ENCODE measurements around the gene PDE8A.

PDE8A gene

DNA sequence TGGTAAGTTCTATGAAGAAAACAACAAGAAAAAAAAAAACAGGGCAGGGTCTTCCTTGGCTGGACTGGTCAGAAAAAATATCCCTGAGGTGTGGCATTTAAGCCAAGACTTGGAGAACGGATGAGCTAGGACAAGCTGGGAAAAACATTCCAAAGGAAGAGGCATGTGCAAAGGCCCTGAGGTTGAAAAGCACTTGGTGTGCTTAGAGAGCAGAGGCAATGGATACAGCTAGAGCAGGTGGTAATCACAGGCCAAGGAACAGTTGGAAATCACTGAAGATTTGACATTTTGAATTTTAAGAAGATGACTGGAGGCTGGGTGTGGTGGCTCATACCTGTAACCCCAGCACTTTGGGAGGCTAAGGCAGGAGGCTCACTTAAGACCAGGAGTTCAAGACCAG is 42.9 kb upstream of the PDE8A start:
- H3K27me3 ChIP-seq (ENCODE audit: low read length) = no peaks in the 10 kb centered on the region
- H3K36me3 ChIP-seq (ENCODE audit: low read length) = no peaks in the 10 kb centered on the region
- no peaks in the 10 kb centered on the region for H3F3A ChIP-seq (ENCODE audit: insufficient read depth)

DNA sequence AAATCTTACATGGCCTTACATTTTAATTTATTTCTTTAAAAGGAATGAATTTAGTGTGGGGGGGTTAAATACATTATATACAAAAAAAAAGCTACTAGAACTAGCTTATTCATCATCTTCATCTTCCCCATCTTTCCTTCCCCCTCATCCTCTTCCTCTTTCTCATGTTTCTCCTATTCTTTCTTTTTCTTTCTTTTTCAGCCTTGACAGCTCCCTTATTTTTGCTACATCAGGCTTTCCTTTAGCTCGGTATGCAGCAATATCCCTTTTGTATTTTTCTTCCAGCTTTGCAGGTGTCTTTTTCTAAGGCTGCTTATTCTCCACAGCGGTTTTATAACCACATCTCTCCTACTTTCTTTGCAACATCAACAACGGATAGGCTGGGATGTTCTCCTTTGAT is 41.3 kb upstream of the PDE8A start:
- H3K9me3 ChIP-seq (ENCODE audit: insufficient read depth, low read length) = no peaks in the 10 kb centered on the region
- no peak overlapping the region for H3K4me2 ChIP-seq (ENCODE audit: low read depth, low read length, poor library complexity, severe bottlenecking)
- no peaks in the 10 kb centered on the region for H3K36me3 ChIP-seq (ENCODE audit: low read length)
- H2AFZ ChIP-seq (ENCODE audit: low read depth, low read length, severe bottlenecking) = no peak overlapping the region
- H3K27ac ChIP-seq (ENCODE audit: low read depth, low read length) = no peak overlapping the region
- H3K9me2 ChIP-seq (replicated peaks; ENCODE audit: insufficient read depth, low read length) = no peaks in the 10 kb centered on the region
- H3K4me3 ChIP-seq (ENCODE audit: insufficient read depth, low read length, poor library complexity, severe bottlenecking) = no peak overlapping the region
- no peak overlapping the region for H3K9ac ChIP-seq (ENCODE audit: low read length)
- no peak for TF ChIP-seq EZH2phosphoT487 (conservative IDR thresholded peaks at IDR 0.05; ENCODE audit: low read length)
- TF ChIP-seq, protein P1, sequence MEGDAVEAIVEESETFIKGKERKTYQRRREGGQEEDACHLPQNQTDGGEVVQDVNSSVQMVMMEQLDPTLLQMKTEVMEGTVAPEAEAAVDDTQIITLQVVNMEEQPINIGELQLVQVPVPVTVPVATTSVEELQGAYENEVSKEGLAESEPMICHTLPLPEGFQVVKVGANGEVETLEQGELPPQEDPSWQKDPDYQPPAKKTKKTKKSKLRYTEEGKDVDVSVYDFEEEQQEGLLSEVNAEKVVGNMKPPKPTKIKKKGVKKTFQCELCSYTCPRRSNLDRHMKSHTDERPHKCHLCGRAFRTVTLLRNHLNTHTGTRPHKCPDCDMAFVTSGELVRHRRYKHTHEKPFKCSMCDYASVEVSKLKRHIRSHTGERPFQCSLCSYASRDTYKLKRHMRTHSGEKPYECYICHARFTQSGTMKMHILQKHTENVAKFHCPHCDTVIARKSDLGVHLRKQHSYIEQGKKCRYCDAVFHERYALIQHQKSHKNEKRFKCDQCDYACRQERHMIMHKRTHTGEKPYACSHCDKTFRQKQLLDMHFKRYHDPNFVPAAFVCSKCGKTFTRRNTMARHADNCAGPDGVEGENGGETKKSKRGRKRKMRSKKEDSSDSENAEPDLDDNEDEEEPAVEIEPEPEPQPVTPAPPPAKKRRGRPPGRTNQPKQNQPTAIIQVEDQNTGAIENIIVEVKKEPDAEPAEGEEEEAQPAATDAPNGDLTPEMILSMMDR (IDR thresholded peaks at IDR 0.05; ENCODE audit: insufficient read depth, low read length, poor library complexity, severe bottlenecking) = no peak
- no peaks in the 10 kb centered on the region for H4K20me1 ChIP-seq (ENCODE audit: low read depth, low read length)
- no peaks in the 10 kb centered on the region for H3F3A ChIP-seq (ENCODE audit: insufficient read depth)
- no peaks in the 10 kb centered on the region for H3K27me3 ChIP-seq (ENCODE audit: low read length)
- H3K79me2 ChIP-seq (ENCODE audit: insufficient read depth, low read length) = no peaks in the 10 kb centered on the region

More for the DNA sequence above, 42.9 kb upstream of the PDE8A start:
- Histone ChIP-seq H3K4me2 (ENCODE audit: low read depth, low read length, poor library complexity, severe bottlenecking) (no peak overlapping the region), H4K20me1 (ENCODE audit: low read depth, low read length) (no peaks in the 10 kb centered on the region), H3K9ac (ENCODE audit: low read length) (no peak overlapping the region), H3K9me2 (replicated peaks; ENCODE audit: insufficient read depth, low read length) (no peaks in the 10 kb centered on the region), H3K9me3 (ENCODE audit: insufficient read depth, low read length) (no peaks in the 10 kb centered on the region), H3K27ac (ENCODE audit: low read depth, low read length) (no peak overlapping the region), H2AFZ (ENCODE audit: low read depth, low read length, severe bottlenecking) (no peak overlapping the region), H3K79me2 (ENCODE audit: insufficient read depth, low read length) (no peaks in the 10 kb centered on the region), H3K4me3 (ENCODE audit: insufficient read depth, low read length, poor library complexity, severe bottlenecking) (no peak overlapping the region)
- TF ChIP-seq EZH2phosphoT487 (conservative IDR thresholded peaks at IDR 0.05; ENCODE audit: low read length) = no peak
- TF ChIP-seq, protein P1 (IDR thresholded peaks at IDR 0.05; ENCODE audit: insufficient read depth, low read length, poor library complexity, severe bottlenecking) = no peak

DNA sequence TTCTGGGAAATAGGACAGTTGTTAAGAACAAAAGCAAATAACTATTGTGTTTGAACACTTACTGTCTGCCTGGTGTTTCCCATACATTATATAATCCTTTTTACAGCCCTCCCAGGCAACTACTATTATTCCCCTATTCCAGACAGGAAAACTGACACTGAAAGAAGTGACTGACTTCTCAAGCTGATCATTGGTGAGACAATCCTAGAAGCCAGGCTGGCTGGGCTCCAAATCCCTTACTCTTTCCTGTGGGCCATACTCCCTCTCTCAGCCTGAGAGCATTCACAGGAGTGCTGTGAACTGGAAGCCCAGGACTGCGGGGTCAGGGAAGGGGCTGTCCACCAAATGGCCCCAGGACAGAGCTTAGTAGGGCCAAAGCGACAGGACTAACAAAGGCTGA is 39.2 kb upstream of the PDE8A start:
- TF ChIP-seq, protein P1 (IDR thresholded peaks at IDR 0.05; ENCODE audit: insufficient read depth, low read length, poor library complexity, severe bottlenecking) = no peak
- TF ChIP-seq EZH2phosphoT487 (conservative IDR thresholded peaks at IDR 0.05; ENCODE audit: low read length) = no peak
- Histone ChIP-seq H3K27me3 (ENCODE audit: low read length) (no peaks in the 10 kb centered on the region), H2AFZ (ENCODE audit: low read depth, low read length, severe bottlenecking) (no peak overlapping the region), H3K9me2 (replicated peaks; ENCODE audit: insufficient read depth, low read length) (no peaks in the 10 kb centered on the region), H3K9ac (ENCODE audit: low read length) (no peak overlapping the region), H3K9me3 (ENCODE audit: insufficient read depth, low read length) (no peaks in the 10 kb centered on the region), H4K20me1 (ENCODE audit: low read depth, low read length) (no peaks in the 10 kb centered on the region), H3K4me3 (ENCODE audit: insufficient read depth, low read length, poor library complexity, severe bottlenecking) (no peak overlapping the region), H3K27ac (ENCODE audit: low read depth, low read length) (no peak overlapping the region), H3K79me2 (ENCODE audit: insufficient read depth, low read length) (no peaks in the 10 kb centered on the region), H3K4me2 (ENCODE audit: low read depth, low read length, poor library complexity, severe bottlenecking) (no peak overlapping the region), H3F3A (ENCODE audit: insufficient read depth) (no peaks in the 10 kb centered on the region), H3K36me3 (ENCODE audit: low read length) (no peaks in the 10 kb centered on the region)
